Smooth muscle cell (in vitro differentiated cells): Measurements from ENCODE around the gene RRM1. TPM values are rescaled to one million over a fixed set of nuclear protein-coding genes. Genes with fewer than 3 reads are reported as not detected.

Source experiments
- DNase-seq: peaks from one replicate; lab custom pipeline; 2025; ENCODE audit not compliant: unreplicated experiment; lab: John Stamatoyannopoulos, UW
- H2AFZ ChIP-seq: fragments of 200-600 bp; sonication (generic); 2 replicates; pipeline ENCODE4 v1.6.0; 2016; ENCODE audit warnings: antibody characterized with exemption, low read depth, mild to moderate bottlenecking
- H3F3A ChIP-seq: fragments of 200-600 bp; sonication (generic); 2 replicates; pipeline ENCODE4 v1.6.0; 2017; ENCODE audit warnings: antibody characterized with exemption, low read depth
- H3K27ac ChIP-seq: fragments of 200-600 bp; sonication (generic); 2 replicates; pipeline ENCODE4 v1.5.1; 2016; ENCODE audit warnings: low read depth, mild to moderate bottlenecking
- H3K27me3 ChIP-seq: fragments of 200-600 bp; sonication (generic); 2 replicates; pipeline ENCODE4 v1.6.1; 2016; ENCODE audit warnings: low read depth, mild to moderate bottlenecking
- H3K36me3 ChIP-seq: fragments of 200-600 bp; sonication (generic); 2 replicates; pipeline ENCODE4 v1.5.1; 2016; ENCODE audit warnings: low read depth
- H3K4me1 ChIP-seq: fragments of 200-600 bp; sonication (generic); 2 replicates; pipeline ENCODE4 v1.5.1; 2016; ENCODE audit warnings: low read depth
- H3K4me2 ChIP-seq: fragments of 200-600 bp; sonication (generic); 2 replicates; pipeline ENCODE4 v1.6.0; 2016; ENCODE audit warnings: mild to moderate bottlenecking
- H3K4me3 ChIP-seq: fragments of 200-600 bp; sonication (generic); 2 replicates; pipeline ENCODE4 v1.5.1; 2016; ENCODE audit warnings: mild to moderate bottlenecking
- H3K79me2 ChIP-seq: fragments of 200-600 bp; sonication (generic); 2 replicates; pipeline ENCODE4 v1.6.0; 2016; ENCODE audit warnings: low read depth, mild to moderate bottlenecking
- H3K9ac ChIP-seq: fragments of 200-600 bp; sonication (generic); 2 replicates; pipeline ENCODE4 v1.6.0; 2016; ENCODE audit warnings: low read depth
- H3K9me3 ChIP-seq: fragments of 200-600 bp; sonication (generic); replicated peaks from 2 replicates; pipeline ENCODE4 v1.5.1; 2016; ENCODE audit warnings: low read depth
- H4K20me1 ChIP-seq: fragments of 200-600 bp; sonication (generic); 2 replicates; pipeline ENCODE4 v1.6.0; 2016; ENCODE audit warnings: low read depth
- CTCF ChIP-seq: fragments of 200-600 bp; sonication (generic); IDR thresholded peaks from 2 replicates; pipeline ENCODE4 v1.5.1; 2017; ENCODE audit warnings: borderline replicate concordance, mild to moderate bottlenecking, antibody characterized with exemption; ENCODE audit not compliant: insufficient read depth, poor library complexity, severe bottlenecking
- WGBS: methylation state at CpG from one replicate; pipeline ENCODE4 v1.1.7; 2016; ENCODE audit warnings: low lambda C conversion rate; 5-methylcytosine and 5-hydroxymethylcytosine counted together
- polyA plus RNA-seq: library from polyadenylated mRNA; unstranded; fragments of >200 nt; fragmentation: Nextera tagmentation; extraction: Ambion mirVana; gene quantifications from 2 replicates; pipeline ENCODE4 v1.2.1, GENCODE V29; 2016
- total RNA-seq: library from RNA; depleted of rRNA; stranded (reverse); fragments of >200 nt; gene quantifications from 2 replicates; pipeline ENCODE4 v1.2.3, GENCODE V29; 2014

The RRM1 gene
- total and polyA plus RNA-seq, 2 experiments from 2014 or later: 36.4 to 90.5 TPM

DNA sequence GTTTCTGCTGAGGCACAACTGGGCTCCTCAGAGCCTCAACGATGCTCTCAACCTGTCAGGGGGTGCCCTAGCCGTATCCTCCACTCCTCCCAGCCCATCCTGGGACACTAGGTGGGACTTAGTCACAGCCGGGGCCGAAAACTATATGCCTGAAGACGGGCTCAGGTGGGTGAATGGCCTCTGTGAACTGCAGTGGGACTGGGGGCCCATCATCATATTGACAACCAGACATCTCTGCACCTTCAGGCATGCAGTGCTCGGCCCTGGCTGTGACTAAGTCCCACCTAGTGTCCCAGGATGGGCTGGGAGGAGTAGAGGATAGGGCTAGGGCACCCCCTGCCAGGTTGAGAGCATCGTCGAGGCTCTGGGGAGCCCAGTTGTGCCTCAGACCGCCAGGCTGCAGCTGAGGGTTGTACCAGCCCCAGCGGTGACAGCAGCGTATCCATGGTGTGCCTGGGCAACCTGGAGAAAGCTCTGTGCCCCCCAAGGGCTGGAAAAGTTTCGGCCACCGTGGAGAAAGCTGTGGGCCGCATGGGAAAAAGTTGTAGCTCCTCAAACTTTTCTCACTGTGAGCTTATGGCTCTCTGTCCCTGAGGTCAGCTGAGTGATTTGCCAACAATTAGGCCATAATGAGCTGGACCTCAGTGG is 88.9 kb downstream of the RRM1 start:
- H3K27me3 ChIP-seq: no peaks in the 10 kb centered on the region
- no peak overlapping the region for H3K4me3 ChIP-seq
- no peaks in the 10 kb centered on the region for H4K20me1 ChIP-seq
- no peaks in the 10 kb centered on the region for H3K79me2 ChIP-seq
- no peak overlapping the region for H3K4me2 ChIP-seq
- H3K36me3 ChIP-seq: no peaks in the 10 kb centered on the region
- no peaks in the 10 kb centered on the region for H3K4me1 ChIP-seq
- H3K9ac ChIP-seq: no peak overlapping the region
- no peak overlapping the region for H2AFZ ChIP-seq
- TF ChIP-seq CTCF: no peak
- no peak overlapping the region for H3K27ac ChIP-seq
- H3K9me3 ChIP-seq: no peaks in the 10 kb centered on the region
- DNase-seq: no peak
- H3F3A ChIP-seq: no peaks in the 10 kb centered on the region
- WGBS: 85% methylated on average over 14 of the region's 14 CpGs

- no peaks in the 10 kb centered on the region for H3K9me3 ChIP-seq
- WGBS: 64% methylated on average over 7 of the region's 7 CpGs
- no peak overlapping the region for H3K9ac ChIP-seq
- no peak for DNase-seq
- H2AFZ ChIP-seq: no peak overlapping the region
- H3K4me3 ChIP-seq: no peak overlapping the region
- H3K36me3 ChIP-seq: no peaks in the 10 kb centered on the region
- no peaks in the 10 kb centered on the region for H3F3A ChIP-seq
- H3K4me1 ChIP-seq: no peaks in the 10 kb centered on the region
- H3K27ac ChIP-seq: no peak overlapping the region
- no peaks in the 10 kb centered on the region for H3K27me3 ChIP-seq
- no peak overlapping the region for H3K4me2 ChIP-seq
- no peak for TF ChIP-seq CTCF
- H4K20me1 ChIP-seq: no peaks in the 10 kb centered on the region
- no peaks in the 10 kb centered on the region for H3K79me2 ChIP-seq
Measured at GRCh38 chr11:4184163-4184916, 89.7 kb downstream of the RRM1 start.

DNA sequence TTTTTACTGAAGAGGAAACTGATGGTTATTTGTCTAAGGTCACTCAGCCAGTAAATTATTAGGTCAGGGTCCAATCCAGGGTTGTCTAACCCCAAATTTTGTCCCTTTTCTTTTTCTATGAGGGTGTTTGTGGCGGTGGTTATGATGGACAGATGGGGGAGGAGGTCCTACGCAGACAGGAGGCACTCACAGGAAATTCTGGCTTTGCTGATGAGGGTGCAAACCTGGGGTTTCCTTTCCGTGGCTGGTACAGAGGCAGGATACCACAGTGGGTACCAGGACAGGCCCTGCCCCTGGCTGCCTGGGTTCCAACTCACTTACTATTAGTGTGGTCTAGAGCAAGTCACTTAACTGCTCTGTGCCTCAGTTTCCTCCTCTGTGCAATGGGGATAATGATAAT is 91.0 kb downstream of the RRM1 start:
- H3K36me3 ChIP-seq: no peaks in the 10 kb centered on the region
- no peak for DNase-seq

More for the DNA sequence above, 91.0 kb downstream of the RRM1 start:
- no peaks in the 10 kb centered on the region for H3K79me2 ChIP-seq
- WGBS: 96% methylated on average over 3 of the region's 3 CpGs
- H3K4me1 ChIP-seq: no peaks in the 10 kb centered on the region
- H3K4me3 ChIP-seq: no peak overlapping the region
- H2AFZ ChIP-seq: no peak overlapping the region
- H3K9me3 ChIP-seq: no peaks in the 10 kb centered on the region
- H3K4me2 ChIP-seq: no peak overlapping the region
- H4K20me1 ChIP-seq: no peaks in the 10 kb centered on the region
- H3K27me3 ChIP-seq: no peaks in the 10 kb centered on the region
- H3K9ac ChIP-seq: no peak overlapping the region
- no peaks in the 10 kb centered on the region for H3F3A ChIP-seq
- TF ChIP-seq CTCF: no peak
- H3K27ac ChIP-seq: no peak overlapping the region
